Gastroesophageal sphincter (tissue), 4 donors: ENCODE data around the gene DIO3. TPM values are rescaled to one million over a fixed set of nuclear protein-coding genes. Genes with fewer than 3 reads are reported as not detected.

ENCODE experiments used
- ATAC-seq: fragments of 150-250 bp; one replicate; pipeline ENCODE4 v1.9.1; 2016; ENCODE audit warnings: mild to moderate bottlenecking, moderate library complexity
- H3K27ac ChIP-seq, 4 donors: fragments of 200-600 bp; sonication (generic) in 3 of 4; 1 replicate in 3 of 4; 2 replicates in 1 of 4; pipeline ENCODE4 v1.5.1; 2016 to 2019
- H3K27me3 ChIP-seq: fragments of 200-600 bp; sonication (generic); one replicate; pipeline ENCODE4 v1.5.1; 2019
- H3K36me3 ChIP-seq, 2 donors: fragments of 200-600 bp; sonication (generic); one replicate each; pipeline ENCODE4 v1.5.1; 2019; ENCODE audit warnings: control low read depth in 1 of 2
- H3K4me1 ChIP-seq, 3 donors: fragments of 200-600 bp; sonication (generic); 1 replicate in 2 of 3; 2 replicates in 1 of 3; pipeline ENCODE4 v1.5.1; 2016 to 2019; ENCODE audit warnings: control low read depth in 2 of 3
- H3K4me3 ChIP-seq, 2 donors: fragments of 200-600 bp; sonication (generic); one replicate each; pipeline ENCODE4 v1.5.1; 2019; ENCODE audit warnings: mild to moderate bottlenecking in 1 of 2, moderate library complexity in 1 of 2
- H3K9me3 ChIP-seq, 3 donors: fragments of 200-600 bp; sonication (generic); one replicate each; pipeline ENCODE4 v1.5.1; 2017 to 2019; ENCODE audit warnings: control low read depth in 2 of 3
- CTCF ChIP-seq, 4 experiments: fragments of 200-600 bp in 2 of 4; fragments of 450-650 bp in 2 of 4; sonication (generic) in 1 of 4; IDR thresholded peaks; one replicate each; pipeline ENCODE4 v1.5.1; 2017 to 2019; ENCODE audit warnings: antibody characterized with exemption in 4 of 4, mild to moderate bottlenecking in 2 of 4, moderate library complexity in 2 of 4
- EP300 ChIP-seq: sonication (generic); formaldehyde crosslinking; IDR thresholded peaks from one replicate; pipeline ENCODE4 v1.6.1; 2017; ENCODE audit warnings: antibody characterized with exemption, mild to moderate bottlenecking
- POLR2A ChIP-seq, 2 donors: fragments of 450-650 bp; IDR thresholded peaks; one replicate each; pipeline ENCODE4 v1.6.1; 2017; ENCODE audit warnings: antibody characterized with exemption in 2 of 2, mild to moderate bottlenecking in 2 of 2, moderate library complexity in 1 of 2
- POLR2AphosphoS5 ChIP-seq: sonication (generic); formaldehyde crosslinking; IDR thresholded peaks from one replicate; pipeline ENCODE4 v1.6.1; 2017; ENCODE audit warnings: antibody characterized with exemption
- WGBS, 2 donors: methylation state at CpG; one replicate each; pipeline ENCODE4 v1.1.5; 2018; ENCODE audit warnings: low coverage in 1 of 2; 5-methylcytosine and 5-hydroxymethylcytosine counted together
- total RNA-seq, 4 donors: library from RNA; depleted of rRNA; stranded (reverse); fragments of >200 nt; gene quantifications; one replicate each; pipeline ENCODE4 v1.1.0, GENCODE V29; 2016

DIO3 gene
- total RNA-seq, 4 donors from 2014 or later, result 0.52 to 2.6 (median 1.2) TPM

- Histone ChIP-seq H3K9me3 (peaks cover 0 to 13% (median 0%) of the 10 kb centered on the region in 3 donors), H3K4me3 (no peak overlapping the region), H3K4me1 (no peaks in the 10 kb centered on the region), H3K36me3 (no peaks in the 10 kb centered on the region), H3K27me3 (peaks cover 8% of the 10 kb centered on the region), H3K27ac (no peak overlapping the region)
- ATAC-seq, result no peak
- TF ChIP-seq CTCF (IDR thresholded peaks at IDR 0.05) (no peak), POLR2A (IDR thresholded peaks at IDR 0.05) (no peak), POLR2AphosphoS5 (no peak)
- WGBS, 2 donors, result 69% methylated on average over 3 of the region's 5 CpGs; no CpG with 5 or more reads in 1 of the 2 donors
Observed at GRCh38 chr14:101591121-101591520, 29.8 kb downstream of the DIO3 start.

- ATAC-seq, result no peak
- Histone ChIP-seq H3K27me3 (peaks cover 8% of the 10 kb centered on the region), H3K9me3 (peaks cover 0 to 13% (median 0%) of the 10 kb centered on the region in 3 donors), H3K4me1 (no peaks in the 10 kb centered on the region), H3K4me3 (no peak overlapping the region), H3K36me3 (no peaks in the 10 kb centered on the region), H3K27ac (no peak overlapping the region)
- 82% methylated on average over 3 of the region's 5 CpGs; no CpG with 5 or more reads in 1 of the 2 donors for WGBS, 2 donors
- TF ChIP-seq POLR2A (IDR thresholded peaks at IDR 0.05), result no peak
- no peak for TF ChIP-seq POLR2AphosphoS5
- TF ChIP-seq EP300, result no peak
- TF ChIP-seq CTCF (IDR thresholded peaks at IDR 0.05), result no peak
Observed at GRCh38 chr14:101591582-101591981, 30.3 kb downstream of the DIO3 start.

DNA sequence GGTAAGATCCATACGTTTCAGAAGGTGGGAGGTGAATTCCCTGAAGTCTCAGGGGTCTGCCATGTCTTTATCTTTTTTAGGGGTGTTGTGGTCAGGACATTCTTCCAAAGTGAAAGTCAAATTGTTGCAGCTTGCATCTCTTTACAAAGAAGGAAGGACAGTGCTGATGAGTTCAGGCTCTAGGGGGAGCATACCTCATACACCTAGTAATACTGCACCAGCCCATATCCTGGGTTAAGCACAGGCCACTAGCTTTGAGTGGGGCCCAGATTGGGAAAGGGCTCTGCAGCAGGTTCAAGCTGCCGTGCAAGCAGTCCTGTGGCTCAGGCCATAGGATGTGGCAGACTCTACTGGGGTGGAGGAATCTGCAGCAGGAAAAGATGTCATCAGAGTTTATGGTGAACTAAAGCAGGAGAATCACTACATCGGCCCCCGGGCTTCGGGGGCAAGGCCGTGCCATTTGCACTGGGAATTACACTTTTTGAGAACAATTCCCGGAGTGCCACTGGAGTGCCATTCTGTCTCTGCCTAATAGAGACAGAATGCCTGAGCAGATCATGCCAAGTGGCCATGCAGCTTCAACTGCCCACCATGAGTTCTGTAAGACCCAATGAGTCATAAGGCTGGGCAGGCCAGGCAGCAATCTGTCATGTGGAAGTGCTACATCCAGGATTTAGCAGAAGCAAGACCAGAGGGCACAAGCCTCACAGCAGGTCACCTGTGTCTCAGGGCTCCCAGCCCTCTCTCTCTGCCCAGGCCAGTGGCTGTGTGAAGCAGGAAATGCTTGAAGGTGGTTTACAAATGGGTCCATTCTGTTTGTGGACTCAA lies 32.3 kb downstream of the DIO3 start:
- Histone ChIP-seq H3K27ac (no peak overlapping the region), H3K27me3 (peaks cover 3% of the 10 kb centered on the region), H3K4me1 (no peaks in the 10 kb centered on the region), H3K36me3 (no peaks in the 10 kb centered on the region), H3K9me3 (peaks cover 0 to 22% (median 0%) of the 10 kb centered on the region in 3 donors), H3K4me3 (no peak overlapping the region)
- 70% methylated on average over 2 of the region's 7 CpGs; no CpG with 5 or more reads in 1 of the 2 donors for WGBS, 2 donors
- ATAC-seq, result no peak
- TF ChIP-seq POLR2A (IDR thresholded peaks at IDR 0.05), result no peak
- no peak for TF ChIP-seq EP300
- TF ChIP-seq CTCF (IDR thresholded peaks at IDR 0.05), result no peak
- TF ChIP-seq POLR2AphosphoS5, result no peak

DNA sequence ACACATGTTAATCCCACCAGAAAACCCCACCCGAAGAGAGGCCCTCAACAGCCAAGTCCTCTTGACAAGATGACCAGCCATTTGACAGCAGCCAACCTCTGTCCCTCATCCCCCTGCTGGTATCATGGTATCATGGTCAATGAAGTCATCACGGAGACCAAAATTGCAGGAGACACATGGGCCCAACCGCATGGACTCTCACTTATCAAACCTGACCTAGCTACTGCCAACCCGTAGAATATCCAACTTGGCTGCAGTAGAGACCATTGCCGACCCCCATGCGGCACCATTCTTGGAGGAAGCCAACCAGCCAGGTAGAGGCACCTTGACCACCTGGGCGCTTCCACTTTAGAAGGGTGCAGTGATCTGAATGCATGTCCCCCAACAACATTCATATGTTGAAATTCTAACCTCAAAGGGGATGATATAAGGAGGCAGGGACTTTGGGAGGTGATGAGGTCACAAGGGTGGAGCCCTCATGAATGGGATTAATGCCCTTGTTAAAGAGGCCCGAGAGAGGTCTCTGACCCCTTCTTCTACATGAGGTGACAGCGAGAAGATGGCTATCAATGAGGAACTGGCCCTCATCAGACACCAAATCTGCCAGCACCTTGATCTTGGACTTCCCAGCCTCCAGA lies 33.3 kb downstream of the DIO3 start:
- Histone ChIP-seq H3K27ac (no peak overlapping the region), H3K27me3 (peaks cover 3% of the 10 kb centered on the region), H3K36me3 (no peaks in the 10 kb centered on the region), H3K4me1 (no peaks in the 10 kb centered on the region), H3K9me3 (peaks cover 0 to 31% (median 0%) of the 10 kb centered on the region in 3 donors), H3K4me3 (no peak overlapping the region)
- WGBS, 2 donors, result 72 to 82% methylated on average over 3 to 4 of the region's 9 CpGs
- TF ChIP-seq POLR2A (IDR thresholded peaks at IDR 0.05) (no peak), CTCF (IDR thresholded peaks at IDR 0.05) (no peak), EP300 (no peak), POLR2AphosphoS5 (no peak)
- no peak for ATAC-seq
